Glomerular visceral epithelial cell (primary cell): ENCODE measurements around the gene UNC13A.

Source experiments
- DNase-seq: peaks from one replicate; pipeline ENCODE4 v3.0.0-alpha.2; 2016; ENCODE audit errors: extremely low spot score

The UNC13A gene

DNA sequence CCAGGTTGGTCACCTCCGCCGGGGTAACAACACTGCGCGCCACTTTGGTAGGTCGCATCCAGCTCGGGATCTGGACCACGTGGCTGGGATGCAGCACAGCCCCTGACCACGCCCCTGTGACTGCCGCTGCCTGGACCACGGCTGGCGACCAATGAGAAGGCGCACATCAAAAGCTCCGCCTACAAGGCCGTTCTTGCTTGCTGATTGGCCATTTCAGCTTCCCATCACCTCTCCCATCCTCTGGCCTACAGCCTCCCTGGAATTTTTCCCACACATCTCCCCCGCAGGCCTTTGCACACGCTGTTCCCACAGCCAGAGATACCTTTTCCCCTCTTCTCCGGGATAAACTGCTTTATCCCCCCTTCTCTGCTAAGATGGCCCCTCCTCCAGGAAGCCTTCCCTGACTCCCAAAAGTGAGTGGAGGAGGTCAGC lies 18.6 kb upstream of the UNC13A start:
- DNase-seq = no peak

DNA sequence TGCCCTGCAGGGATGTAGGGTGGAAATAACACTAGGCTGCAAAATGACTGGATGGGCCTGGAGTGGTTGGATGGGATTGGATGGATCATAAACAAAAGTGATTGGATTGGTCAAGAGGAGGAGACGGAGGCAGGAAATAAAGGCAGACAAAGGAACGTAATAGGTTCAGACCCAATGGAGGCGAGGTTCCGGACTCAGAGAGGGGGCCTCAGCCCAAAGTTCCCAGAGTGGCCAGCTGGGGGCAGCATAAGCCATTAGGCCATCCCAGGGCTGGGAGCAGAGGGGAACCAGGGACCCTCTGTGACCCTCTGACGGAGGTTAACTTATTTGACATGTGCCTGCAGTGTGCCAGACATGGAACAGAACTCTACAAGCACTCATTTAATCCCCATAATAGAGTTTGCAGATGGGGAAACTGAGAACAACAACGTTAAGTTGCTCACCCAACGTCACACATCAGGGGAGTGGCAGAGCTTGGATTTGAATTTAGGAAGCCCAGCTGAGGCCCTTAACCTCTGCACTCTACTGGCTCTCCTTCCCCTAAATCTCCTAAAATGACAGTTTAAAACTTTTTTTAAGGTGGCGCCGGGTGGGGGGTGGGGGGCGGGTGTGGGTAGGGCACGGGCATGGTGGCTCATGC lies 15.8 kb upstream of the UNC13A start:
- no peak for DNase-seq

DNA sequence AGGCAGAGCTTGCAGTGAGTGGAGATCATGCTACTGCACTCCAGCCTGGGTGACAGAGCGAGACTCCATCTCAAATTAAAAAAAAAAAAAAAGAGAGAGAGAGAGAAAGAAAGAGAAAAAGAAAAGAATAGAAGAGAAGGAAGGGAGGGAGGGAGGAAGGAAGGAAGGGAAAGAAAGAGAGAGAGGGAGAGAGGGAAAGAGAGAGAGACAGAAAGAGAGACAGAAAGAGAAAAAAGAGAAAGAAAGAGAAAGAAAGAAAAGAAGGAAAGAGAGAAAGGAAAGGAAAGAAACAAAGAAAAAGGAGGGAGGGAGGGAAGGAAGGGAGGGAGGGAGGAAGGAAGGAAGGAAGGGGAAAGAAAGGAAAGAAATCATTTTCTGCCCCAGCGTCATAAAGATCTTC lies 7.0 kb upstream of the UNC13A start:
- no peak for DNase-seq

DNA sequence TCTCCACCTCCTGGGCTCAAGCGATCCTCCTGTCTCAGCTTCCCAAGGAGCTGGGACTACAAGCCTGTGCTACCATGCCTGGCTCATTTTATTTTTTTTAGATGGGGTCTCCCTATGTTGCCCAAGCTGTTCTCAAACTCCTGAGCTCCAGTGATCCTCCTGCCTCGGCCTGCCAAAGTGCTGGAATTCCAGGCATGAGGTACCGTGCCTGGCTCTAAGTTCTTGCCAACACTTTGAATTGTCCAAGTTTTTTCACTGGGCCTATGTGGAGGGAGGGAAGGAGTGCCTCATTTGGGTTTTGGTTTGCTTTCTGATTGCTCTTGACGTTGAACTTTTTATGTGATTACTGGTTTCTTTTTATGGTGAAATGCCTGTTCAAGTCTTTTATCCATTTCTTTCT lies 4.4 kb upstream of the UNC13A start:
- no peak for DNase-seq

DNA sequence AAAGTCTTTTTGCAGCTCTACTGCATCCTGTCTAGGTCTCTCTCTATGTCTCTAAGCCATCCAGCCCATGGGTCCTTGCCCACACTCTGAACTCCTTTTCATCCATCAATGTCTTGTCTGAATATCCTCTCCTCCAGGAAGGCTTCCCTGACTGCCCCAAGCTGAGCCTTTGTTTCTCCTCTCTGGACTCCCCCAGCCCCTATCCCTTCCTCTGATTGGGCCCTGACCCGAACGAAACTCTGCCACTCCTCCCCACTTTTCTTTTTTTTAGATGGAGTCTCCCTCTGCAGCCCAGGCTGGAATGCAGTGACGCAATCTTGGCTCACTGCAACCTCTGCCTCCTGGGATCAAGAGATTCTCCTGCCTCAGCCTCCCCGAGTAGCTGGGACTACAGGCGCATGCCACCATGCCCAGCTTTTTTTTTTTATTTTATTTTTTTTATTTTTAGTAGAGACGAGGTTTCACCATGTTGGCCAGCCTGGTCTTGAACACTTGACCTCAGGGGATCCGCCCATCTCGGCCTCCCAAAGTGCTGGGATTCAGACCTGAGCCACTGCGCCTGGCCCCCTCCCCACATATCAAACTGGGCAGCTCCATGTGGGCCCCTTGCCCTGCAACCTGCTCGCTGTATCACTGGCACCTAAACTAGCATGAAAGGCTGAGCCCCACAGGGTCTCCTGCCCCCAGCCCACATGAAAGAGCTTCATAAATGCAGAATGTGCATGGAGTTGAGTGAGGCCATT lies 870 bp upstream of the UNC13A start:
- DNase-seq = no peak

DNA sequence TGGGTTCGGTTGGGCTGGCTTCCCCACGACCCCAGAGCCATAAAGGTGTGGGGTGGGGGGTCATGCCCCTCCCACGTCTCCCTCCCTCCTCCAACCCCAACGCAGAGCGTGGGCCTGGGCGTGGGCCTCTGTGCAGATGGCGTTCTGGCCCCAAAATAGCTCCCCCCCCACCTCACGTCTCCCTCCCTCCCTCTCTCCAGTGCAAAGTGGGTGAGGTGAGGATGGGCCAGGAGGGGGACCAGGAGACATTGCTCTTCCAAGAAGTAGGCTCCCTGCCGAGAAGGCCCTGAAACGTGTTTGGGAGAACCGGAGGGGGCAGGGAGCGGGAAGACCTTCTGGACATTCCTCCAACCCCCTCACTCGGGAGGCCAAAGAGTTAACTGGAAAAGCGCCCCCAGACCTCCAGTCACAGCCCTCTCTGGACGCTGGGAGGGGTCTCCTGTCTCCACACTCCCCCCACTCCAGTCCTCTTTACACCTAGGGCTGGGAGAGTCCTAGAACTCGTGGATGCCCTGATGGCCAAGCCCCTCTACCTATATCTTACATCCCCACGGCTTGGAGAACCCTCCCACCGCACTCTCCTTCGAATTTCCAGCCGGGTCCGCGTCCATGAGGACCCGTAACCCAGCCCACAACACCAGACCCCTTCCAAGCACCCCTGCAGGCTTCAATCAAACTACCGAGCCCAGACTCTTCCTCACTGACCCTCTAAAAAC lies 855 bp downstream of the UNC13A start:
- no peak for DNase-seq

DNA sequence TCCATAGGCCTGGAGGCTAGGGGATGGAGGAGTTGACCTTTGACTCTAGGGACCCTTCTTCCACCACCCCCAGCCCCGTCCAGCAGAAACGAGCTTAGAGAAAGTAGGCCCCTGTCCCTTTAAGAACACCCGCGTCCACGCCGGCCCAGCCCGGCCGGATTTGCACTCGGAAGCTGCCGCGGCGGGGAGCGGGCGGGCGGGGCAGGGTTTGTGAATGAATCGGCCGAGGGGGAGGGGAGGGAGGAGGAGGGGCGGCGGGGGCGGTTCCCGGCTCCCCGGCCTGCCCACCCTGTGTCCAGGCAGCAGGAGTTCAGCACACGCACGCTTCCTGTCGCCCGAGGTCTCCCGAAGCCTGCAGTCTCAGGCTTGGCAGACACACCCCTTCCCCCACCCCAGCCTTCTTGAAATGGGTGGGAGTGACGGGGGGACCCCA lies 1.5 kb downstream of the UNC13A start:
- DNase-seq = no peak

DNA sequence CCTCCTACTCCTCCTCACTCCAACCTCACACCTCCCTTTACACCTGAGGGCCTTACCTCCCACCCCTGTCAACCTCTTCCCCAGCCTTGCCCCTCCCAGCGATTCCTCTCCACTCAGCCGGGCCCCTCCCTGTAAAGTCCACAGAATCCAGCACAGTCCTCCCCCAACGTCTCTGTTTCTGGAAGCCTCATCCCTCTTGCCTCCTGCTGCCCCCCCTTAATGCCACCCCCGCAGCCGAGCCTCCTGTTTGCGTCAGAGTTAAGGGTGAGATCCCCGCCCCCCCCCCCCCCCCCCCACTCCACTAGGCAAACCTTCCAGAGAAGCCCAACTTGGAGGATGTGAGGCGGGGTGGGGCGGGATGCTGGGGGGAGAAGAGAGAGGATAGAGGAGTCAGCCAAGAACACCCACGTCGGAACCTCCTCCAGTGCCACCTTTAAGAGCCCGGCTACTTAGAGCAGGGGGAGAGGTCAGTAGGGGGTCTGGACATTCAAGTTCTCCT lies 2.1 kb downstream of the UNC13A start:
- no peak for DNase-seq

DNA sequence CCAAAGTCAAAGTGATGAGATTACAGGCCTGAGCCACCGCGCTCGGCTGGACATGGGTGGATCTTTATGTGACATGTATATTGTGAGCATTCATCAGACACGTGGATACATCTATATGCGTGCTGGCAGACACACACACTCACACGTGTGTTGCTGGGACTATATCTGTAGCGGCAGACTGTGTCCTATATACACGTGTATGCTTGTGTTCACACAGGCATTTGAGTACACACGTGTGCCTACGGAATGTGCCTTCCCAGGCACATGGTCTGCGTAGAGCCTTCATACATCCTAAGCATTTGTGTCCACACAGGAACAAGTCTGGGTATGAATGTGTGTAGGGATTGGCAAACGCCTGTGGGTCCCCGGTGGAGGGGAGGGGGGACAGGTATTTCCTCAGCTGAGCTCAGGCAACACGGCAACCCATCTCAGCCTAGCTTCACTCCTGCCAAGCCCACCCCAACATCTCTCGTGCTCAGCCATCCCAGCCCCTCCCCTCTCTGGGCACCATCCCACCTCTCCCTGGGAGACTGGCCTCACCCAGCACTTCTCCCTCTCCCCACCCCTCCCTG lies 2.6 kb downstream of the UNC13A start:
- DNase-seq = no peak

DNA sequence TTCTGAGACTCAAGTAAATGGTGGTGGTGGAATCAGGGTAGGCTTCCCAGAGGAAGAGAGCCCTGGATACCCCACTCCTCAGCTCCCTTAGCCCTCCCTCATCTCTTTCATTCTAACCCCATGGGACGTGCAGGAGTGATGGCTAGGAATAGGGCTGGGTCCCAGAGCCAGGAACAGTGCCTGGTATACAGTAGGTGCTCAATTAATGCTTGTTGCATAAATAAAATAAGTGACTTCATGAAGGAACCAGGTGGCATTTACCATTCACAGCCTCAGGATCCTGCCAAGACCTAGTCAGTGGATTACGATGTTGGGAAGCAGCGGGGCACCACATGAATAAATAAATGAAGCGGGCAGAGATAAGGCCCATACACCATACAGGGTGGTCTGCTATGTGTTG lies 3.9 kb downstream of the UNC13A start:
- DNase-seq = no peak

DNA sequence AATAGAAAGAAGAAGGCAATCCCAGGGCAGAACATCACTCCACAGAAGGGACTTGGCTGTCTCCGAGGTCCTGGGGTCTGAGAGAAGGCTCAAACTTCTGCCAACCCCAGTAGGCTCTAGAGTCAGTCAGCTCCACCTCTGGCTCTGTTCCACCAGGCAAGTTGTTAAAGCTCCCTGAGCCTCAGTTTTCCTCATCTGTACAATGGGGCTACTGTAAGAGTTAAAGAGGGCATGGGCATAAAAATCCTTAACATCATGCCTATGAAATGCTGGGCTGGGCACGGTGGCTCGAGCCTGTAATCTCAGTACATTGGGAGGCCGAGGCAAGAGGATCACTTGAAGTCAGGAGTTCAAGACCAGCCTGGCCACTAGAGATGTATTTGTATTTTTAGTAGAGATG lies 5.1 kb downstream of the UNC13A start:
- no peak for DNase-seq

DNA sequence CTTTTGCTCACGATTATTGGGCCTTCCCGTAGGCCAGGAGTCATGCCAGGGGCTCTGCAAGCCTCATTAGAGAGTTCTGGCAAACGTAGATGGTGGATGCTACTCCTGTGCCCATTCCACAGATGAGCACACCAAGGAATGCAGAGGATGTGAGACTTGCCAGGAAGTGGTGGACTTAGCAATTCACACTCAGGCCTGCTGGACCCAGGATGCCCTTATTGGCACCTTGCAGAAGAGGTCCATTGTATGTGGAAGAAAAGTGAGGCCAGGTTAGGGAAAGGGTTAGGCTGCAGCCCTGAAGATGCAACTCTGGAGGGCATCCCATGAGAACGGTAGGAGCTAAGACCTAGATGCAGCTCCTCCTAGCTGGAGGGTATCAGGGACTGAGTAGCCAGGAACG lies 5.9 kb downstream of the UNC13A start:
- DNase-seq = no peak

DNA sequence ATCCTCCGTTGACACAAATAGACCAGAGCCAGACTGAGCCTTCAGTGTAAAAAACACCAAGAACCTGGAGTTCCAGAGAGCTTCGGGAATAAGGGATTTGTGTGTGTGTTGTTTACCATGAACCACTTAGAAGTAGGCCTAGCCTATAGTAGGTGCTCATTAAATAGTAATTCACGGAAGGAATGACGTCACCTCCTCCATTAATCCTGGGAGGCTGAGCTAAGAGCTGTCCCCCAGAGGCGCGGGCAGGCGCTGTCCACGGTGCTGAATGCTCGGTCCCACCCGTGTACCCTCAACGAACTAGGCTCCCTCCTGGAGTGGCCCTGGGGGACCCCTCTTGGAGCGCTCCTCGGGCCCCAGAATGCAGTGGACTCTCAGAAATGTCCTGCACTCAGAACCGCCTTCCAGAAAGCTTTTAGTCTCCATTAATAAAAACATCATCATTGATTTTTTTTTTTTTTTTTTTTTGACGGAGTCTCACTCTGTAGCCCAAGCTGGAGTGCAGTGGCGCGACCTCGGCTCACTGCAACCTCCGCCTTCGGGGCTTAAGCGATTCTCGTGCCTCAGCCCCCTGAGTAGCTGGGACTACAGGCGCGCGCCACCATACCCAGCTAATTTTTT lies 6.5 kb downstream of the UNC13A start:
- no peak for DNase-seq

DNA sequence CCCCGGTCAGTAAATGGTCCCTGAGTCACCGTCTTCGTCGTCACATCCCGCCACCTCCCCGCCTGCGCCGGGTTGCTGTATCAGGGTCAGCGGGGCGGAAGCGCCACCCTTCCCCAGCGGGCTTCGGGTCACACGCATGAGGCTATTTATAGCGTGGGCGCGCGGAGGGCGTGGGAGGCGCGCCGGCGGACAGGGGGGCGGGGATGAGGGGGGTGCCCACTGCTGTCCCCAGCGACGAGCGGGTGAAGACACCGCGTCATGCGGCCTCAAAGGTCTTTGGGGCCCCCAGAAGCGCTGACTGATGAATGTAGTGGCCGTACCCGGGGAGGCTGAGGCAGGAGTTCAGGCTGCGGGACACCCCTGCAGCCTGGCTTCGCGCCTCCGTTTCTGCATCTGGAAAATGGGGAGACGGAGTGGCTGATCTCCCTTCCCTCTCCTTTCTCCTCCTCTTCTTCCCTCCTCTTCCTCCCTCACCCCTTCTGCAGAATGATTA lies 7.9 kb downstream of the UNC13A start:
- DNase-seq = peak; percentile 43

DNA sequence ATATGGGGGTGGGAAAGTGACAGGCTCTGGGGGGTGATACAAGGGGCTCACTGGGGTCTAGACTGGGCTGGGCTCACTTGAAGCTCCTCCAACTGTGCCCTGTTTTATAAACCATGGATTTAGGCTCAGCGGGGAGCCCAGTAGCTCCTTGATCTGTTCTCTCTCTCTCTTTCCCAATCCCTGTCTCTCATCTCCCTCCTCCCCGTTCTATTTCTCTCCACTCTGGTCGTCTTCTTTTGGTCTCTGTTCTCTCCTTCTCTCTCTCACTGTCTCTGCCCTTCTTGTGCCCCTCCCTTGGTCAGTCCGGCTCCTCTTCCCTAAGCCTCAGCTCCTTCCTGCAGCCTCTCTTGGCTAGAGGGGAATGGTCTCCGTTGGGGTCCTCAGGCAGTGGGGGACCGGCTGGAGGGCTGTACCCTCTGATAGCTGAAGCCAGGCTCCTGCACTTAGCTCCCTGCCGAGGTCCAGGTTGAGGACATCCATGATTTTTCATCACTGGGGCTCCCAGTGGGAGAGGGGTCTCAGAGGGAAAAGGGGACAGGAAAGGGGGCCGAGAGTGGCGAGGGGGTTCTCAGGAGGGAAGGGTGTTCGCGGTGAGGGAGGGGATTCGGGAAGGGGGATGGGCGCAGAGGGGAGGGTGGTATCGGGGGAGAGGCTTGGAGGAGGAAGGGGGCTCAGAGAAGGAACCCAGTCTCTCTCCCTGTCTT lies 8.5 kb downstream of the UNC13A start:
- DNase-seq = no peak

DNA sequence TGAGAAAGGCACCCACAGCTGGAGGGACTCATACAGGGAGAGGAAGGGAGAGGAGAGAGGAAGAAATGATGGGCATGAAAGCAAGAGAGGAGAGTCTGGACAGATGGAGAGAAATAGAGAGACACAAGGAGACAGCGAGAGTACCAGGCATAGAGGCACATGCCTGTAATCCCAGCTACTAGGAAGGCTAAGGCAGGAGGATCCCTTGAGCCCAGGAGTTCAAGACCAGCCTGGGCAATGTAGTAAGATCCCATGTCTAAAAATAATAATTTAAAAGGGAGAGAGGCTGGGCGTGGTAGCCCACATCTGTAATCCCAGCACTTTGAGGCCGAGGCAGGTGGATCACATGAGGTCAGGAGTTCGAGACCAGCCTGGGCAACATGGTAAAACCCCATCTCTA lies 9.3 kb downstream of the UNC13A start:
- no peak for DNase-seq

DNA sequence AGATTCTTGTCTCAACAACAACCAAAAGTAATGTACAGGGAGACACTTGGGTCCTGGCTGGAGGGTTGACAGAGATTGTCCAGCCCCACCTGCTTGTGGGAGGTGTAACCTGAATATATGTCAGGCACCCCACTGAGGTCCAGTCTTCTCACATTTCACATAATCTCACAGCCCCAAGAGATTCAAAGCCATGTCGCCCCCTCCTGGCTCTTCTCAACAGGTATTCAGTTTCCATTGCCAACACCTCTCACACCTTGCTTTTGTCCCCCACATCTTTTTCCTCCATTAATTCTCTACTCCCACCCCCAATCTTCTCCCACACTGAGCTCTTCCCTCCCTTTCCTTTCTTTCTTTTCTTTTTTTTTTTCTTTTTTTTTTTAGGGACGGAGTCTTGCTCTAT lies 11.2 kb downstream of the UNC13A start:
- DNase-seq = no peak

DNA sequence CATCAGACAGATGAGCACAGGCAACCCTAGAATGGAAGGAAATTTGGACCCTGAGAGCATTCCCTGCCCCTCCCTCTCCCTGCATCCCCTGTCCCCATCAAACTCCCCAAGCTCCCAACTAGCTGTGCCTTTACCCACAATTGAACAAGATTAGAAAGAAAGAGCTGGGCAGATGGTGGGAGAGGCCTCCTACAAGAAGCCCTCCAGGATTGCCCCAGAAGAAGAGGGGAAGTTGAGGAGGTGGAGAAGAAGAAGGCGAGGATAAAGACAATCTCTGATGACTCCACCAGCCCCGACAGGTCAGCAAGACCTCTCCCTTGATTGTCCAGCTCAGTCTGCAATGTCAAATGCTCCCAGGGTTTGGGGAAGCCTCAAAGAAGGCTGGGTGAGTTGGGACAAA lies 11.9 kb downstream of the UNC13A start:
- DNase-seq = no peak

DNA sequence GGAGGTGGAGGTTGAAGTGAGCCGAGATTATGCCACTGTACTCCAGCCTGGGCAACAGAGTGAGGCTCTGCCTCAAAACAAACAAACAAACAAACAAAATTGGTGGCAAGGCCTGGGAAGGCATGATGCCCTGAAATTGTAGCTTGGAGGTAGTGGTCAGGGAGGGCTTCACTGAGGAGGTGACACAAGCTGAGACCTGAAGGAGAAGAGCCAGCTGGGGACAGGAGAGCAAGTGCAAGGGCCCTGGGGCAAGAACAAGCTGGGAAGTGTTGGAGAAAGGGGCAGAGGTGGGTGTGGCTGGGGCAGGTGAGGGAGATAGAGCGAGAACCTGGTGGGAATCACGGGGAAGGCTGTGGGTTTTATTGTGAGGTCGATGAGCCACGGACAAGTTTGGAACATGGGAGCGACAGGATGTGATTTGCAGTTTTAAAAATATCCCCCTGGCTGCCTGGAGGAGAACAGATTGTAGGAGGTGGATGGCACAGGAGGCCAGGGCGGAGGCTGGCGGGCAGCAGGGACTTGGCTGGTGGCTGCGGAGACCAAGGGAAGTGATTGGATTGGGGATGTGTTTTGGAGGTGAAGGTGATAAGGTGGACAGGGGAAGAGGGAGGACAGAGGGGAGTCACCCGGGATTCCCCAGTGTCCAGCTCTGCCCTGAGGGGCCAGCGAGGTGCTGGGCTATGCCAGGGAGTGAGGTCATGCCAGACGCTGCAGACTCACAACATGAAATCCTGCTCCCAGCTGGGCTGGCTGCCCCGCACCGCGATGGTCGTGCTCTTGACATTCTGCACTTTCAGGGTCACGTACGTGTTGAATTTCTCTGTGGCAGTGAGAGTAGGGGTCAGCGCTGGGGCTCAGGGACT lies 14.0 kb downstream of the UNC13A start:
- DNase-seq = no peak

DNA sequence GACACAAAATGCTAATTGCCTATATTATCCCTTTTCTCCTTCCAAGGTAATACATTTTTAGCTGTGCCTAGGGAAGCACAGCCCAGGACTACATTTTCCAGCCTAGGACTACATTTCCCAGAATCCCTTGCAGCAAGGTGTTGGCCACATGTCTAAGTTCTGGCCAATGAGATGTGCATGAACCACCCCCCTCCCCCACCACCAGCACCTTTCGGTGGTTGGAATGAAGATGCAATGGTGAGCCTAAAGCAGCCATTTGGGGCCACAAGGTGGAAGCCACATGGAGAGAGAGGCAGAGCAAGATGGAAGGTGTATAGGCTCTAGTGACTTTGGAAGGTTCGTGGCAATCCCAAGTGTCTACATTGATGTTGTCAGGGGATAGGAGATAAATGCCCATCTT lies 16.2 kb downstream of the UNC13A start:
- DNase-seq = no peak
